NCI-H2196 (cell line): ENCODE results near the gene MANEA.
"Not testable (repeated sequence)": the region's sequence is repeated elsewhere in the genome, so short reads cannot be mapped to it uniquely, and the experiment has no call there.

Experiments used
- DNase-seq: peaks from one replicate; lab custom pipeline; 2025; ENCODE audit not compliant: unreplicated experiment; lab: John Stamatoyannopoulos, UW

The MANEA gene

DNA sequence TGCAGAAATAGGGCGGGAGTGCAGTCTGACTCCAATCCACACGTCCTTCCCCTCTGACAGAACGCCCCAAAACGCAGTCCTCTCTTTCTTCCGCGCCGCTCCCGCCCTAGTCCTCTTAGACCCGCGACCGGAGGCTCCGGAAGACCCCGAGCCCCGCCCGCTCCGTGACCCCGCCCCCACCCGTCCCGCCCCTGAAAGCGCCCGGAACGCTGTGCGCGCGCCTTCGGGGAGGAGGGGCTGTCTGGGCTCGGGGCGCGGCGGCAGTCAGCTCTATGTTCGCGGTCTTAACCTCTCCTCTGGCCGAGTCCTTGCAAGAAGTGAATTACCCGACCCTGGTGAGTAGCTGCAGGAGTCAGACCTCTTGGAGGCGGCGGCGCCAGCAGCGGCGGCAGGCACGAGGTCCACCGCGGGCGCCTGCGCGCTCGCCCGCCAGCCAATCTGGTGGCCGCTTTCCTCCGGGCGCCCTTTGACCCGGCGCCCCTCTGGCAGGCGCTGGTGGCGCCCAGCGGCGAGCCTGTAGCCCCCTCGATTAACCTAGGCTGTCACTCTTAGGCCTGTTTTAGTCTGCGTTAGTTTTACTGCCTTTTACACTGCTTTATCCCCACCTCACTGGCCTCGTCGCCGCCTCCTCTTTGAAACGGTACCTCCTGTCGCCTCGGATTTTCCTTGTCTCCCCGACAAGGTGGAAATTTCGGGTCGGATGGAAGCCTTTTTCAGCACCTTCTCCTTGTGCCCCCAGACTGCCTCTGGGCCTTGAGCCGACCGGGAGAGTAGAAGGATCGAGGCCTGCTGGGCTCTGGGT is at the start of gene MANEA:
TSS of gene MANEA (plus strand) at position 232 of the 802 bp plus-strand sequence. CDS start 8,905 bp downstream, outside the sequence.
- DNase-seq, result peak; percentile 65

DNA sequence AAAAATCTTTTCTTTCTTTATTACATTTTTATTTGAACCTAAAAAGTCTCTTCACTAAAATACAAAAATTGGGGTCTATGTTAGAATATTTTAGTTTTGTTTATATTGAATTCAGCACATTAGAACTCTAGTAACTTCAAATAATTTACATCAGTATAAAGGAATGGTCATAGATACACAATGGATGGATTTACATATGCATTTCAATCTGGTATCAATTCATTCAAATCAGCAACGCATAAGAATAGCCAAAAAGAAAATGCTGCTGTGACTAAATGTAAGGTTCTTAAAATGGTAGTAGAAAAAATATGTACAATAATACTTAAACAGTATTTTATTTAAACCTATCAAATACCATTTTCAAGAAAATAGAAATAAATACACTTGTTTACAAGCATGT is 47.6 kb upstream of the MANEA start:
- no peak for DNase-seq

GRCh38 chr6:95530176-95530819 is 47.0 kb upstream of the MANEA start:
- DNase-seq, result no peak

DNA sequence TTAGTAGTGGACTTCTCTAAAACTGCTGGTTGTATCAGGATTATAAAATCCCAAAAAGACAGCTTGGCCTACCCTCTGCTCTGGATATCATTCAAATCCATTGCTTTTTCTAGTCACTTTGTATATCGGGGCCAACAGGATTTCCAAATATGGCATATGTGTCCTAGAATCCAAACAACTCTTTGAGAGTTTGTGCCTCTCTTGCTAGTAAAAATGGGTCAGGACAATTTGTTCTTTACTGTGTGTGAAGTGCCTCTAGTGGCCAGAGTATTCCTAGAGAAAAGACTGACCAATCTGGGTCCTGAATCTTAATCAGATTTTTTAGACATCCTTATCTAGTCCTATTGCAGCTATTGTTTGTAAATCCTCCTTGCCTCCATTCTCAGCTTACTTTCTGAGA is 33.5 kb upstream of the MANEA start:
- no peak for DNase-seq

DNA sequence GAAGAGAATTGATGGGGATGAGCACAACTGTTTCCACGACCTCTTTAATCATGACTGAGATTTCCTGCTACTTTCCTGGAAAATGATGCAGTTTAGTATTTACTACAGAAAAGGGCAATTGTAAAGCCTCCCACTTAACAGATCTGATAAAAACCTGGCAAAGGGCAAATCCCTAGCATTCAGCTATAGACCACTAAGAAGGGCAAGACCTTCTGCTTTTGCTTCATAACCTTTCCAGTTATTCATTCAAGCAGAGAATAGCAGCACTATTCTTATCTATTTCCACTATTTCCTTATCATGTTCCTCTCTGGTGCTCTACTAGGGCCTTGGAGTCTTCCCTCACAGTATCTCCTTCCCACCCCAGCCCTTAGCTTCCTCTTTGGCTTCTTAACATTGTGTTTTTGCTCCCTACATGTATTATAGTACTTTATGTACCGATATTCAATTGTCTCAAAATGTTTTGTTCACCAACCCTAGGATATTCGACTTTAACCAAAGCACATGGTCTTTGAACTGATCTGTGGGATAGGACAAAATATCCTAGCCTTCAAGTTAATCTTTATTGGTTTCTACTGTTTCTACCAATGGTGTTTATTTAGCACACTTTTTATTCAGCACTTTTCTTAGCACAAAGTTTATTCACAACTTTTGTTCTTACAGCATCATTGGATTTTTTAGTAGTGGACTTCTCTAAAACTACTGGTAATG is 32.7 kb upstream of the MANEA start:
- DNase-seq, result no peak

- DNase-seq, result no peak
Measured at GRCh38 chr6:95545226-95545625, 32.1 kb upstream of the MANEA start.

- no peak for DNase-seq
Measured at GRCh38 chr6:95545686-95546085, 31.6 kb upstream of the MANEA start.

DNA sequence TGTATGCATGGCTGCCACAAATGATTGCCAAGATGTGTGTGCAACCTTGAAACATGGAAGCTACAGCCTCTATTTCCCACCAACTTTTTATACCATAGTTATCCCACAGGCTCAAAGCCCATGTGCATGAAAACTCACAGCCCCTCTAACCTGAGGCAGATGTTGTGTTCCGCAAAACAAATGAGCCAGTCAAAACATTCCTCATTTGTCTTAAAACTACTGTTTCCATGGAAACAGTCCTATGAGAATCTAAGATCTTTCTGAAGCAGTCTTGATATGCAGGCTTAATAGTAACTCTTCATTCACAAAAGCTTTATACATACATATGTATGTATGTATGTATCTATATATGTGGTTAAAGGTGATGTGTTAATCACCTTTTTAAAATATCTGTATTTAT is 31.2 kb upstream of the MANEA start:
- DNase-seq, result no peak

DNA sequence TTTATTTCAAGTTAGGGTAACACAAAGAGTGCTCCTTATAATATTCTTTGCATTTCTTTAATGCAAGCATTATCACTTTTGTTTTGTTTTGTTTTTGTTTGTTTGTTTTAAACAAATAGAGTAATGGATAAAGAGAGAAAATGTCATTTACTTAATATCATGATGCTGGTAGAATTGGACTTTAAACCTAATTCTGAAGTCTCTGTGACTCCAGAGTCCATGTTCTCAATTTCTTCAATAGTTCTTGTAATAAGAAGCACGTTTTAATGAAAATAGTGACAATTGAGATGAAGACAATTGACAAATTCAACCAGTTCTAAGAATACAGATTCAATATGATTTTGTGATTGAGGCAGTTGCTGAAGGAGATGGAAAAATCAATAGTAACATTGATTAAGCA is 30.3 kb upstream of the MANEA start:
- DNase-seq, result no peak

- no peak for DNase-seq
Measured at GRCh38 chr6:95548188-95548786, 29.0 kb upstream of the MANEA start.

GRCh38 chr6:95551678-95552324 is 25.5 kb upstream of the MANEA start:
- no peak for DNase-seq

DNA sequence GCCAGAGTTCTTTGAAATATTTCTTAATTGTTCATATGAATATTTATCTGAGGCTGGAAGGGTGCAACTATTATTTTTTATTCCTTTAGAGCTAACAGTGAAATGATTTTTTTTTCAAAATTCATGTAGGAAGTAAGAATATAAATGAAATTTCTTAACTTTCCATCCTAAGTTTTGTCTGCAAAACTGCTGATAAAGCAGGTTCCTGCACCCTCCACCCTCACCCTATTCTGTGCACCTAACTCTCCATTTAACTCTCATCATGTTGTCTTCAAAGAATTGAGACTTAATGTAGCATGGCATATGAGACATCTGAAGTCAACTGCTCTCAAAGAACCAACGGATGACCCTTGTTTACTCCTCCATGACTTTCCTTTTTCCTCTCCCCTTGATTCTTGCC is 23.5 kb upstream of the MANEA start:
- no peak for DNase-seq

DNA sequence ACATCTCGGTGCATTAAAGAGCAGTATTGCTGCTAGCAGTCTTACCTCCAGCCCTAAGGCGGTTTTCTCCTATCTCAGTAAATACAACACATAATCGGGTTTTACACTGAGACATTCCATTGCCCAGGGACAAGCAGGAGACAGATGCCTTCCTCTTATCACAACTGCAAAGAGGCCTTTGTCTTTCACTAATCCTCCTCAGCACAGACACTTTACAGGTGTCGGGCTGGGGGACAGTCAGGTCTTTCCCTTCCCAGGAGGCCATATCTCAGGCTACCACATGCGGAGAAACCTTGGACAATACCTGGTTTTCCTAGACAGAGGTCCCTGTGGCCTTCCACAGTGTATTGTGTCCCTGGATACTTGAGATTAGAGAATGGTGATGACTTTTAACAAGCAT is 16.4 kb upstream of the MANEA start:
- not testable (repeated sequence) for DNase-seq

DNA sequence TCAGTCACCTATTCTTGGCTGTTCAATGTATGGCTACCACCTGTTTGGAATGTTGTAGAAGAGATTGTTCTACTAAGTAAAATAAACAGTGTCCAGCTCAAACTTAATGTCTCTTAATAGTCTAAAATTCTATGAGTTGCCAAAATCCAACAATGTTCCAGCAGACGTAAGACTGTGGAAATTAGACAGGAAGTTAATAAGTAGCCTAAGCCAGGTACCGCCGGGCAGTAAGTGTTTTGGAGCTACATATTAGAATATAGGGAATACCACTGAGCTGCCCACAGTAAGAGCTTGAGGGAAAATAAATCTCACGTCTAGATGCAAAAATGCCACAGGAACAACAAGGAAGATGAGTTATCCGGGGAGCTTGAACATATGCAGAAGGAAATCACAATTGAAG is 7.8 kb upstream of the MANEA start:
- DNase-seq, result no peak

DNA sequence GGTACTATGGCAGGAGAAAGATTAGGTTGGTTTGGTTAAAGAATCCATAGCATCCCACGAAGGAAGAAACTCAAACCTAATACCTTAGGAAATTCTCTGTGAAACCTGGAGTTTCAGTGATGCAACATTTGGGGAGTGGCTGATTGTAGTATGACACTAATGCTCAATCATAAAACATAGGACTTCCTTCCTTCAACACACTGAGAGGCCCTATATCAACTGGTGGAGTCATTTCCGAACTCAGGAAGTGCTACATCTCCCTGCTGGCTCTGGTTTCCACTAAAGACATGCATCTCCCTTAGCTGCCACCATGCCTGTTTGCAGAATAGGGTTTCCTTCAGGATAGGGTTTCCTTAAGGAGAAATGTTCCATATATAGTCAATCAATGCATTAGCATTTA is 5.2 kb upstream of the MANEA start:
- DNase-seq, result no peak

DNA sequence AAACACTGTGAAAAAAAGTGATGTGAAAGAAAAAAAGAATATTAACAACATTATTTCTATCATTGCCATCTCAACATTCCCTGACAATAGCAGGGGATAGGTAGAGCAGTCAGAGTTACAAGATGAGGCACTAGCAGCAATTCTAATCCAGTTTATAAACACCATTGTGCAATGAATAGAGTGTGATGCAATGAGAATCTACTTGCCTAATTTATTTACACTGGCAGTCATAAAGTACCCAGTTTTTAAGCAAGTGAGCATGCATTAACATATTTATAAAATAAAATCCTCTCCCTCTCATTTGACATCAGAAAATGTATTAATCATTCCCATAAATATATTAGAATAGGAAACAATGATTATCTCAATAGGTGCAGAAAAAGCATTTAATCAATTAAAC is 2.5 kb upstream of the MANEA start:
- DNase-seq, result no peak

GRCh38 chr6:95576218-95576997 is 927 bp upstream of the MANEA start:
- DNase-seq, result no peak

DNA sequence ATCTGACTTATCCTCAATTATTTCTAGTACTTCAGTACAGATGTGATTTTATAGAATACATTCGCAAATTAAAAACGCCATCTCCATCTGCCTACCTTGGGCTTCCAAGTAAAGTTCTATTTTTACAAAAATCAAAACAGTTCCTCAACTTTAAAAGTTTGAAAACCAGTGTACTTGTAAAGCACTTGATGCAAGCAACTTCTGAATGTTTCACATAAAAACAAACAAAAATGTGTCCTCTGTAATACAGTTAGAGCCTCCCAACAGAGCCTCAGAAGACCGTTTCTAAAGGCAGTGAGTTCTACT is 384 bp upstream of the MANEA start:
- DNase-seq, result no peak

DNA sequence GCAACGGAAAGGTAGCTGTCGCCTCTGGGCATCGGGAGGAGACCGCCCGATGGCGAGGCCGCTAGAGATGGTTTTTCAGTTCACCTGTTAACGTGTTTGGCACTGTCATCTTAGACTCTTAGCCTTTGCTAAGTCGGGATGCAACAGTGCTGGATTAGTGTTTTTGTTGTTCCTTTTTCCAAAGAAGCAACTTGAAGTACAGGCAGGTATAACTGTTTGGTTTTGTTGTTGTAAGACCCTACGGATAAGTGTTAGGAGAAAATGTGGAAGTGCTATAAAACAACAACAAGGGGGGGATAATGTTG is 723 bp downstream of the MANEA start:
- no peak for DNase-seq

DNA sequence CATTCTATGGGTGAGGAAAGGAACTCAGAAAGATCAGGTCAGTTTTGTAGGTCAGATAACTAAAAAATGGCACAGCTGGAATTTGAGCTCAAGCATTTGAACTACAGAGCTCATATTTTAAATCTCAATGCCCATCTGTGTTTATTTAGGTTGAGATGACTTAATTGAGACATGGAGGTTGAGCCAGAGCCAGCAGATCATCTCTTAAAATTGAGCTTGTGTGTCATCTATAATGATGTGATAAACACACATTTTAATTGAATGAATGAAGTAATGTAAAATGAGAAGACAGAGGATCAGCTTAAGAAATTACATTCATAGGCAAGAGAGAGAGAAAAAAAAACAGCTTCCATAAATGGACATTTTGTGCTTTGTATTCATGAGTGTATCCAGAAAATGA is 3.7 kb downstream of the MANEA start:
- no peak for DNase-seq

DNA sequence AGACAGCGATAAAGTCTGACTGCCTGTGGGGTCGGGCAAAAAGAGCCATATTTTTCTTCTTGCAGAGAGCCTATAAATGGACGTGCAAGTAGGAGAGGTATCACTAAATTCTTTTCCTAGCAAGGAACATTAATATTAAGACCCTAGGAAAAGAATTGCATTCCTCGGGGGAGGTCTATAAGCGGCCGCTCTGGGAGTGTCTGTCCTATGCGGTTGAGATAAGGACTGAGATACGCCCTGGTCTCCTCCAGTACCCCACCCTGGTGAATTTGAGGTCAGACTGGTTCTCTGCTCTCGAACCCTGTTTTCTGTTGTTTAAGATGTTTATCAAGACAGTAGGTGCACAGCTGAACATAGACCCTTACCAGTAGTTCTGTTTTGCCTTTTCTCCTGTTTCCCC is 6.9 kb downstream of the MANEA start:
- DNase-seq, result not testable (repeated sequence)
